GM21423 (cell line): ENCODE data around the gene SYT9.
"Not testable (repeated sequence)": the region's sequence is repeated elsewhere in the genome, so short reads cannot be mapped to it uniquely, and the experiment has no call there.

Experiments used
- ATAC-seq: cut with Tn5 transposase; IDR thresholded peaks from one replicate; pipeline ENCODE4 v1.9.1; 2021; ENCODE audit warnings: mild to moderate bottlenecking, moderate library complexity; ENCODE audit not compliant: unreplicated experiment

Gene SYT9

DNA sequence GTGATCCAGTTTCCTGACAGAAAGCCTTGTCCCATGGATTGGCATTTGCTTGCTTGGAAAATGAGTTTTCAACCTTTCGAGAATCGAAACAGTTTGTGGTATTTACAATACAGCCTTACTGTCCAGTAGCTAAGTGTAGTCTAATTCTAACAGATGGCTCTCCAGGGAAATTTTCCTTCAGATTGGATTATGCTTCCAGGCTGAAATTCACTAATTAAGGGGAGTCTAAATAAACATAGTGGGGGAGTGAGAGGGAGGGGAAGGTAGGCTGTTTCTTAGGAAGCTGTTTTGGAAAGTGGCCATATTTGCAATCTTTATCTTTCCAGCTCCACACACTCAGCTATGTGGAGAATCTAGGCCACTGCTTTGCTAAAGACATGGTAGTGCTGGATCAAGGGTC is 81.3 kb downstream of the SYT9 start:
- no peak for ATAC-seq

DNA sequence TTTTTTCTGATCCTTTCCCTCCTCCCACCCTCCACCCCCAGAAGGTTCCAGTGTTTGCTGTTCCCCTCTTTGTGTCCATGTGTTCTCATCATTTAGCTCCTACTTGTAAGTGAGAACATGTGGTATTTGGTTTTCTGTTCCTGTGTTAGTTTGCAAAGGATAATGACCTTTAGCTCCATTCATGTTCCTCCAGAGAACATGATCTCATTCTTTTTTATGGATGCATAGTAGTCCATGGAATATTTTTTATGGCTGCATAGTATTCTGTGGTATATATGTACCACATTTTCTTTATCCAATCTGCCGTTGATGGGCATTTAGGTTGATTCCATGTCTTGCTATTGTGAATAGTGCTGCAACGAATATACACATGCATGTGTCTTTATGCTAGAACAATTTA is 83.7 kb downstream of the SYT9 start:
- not testable (repeated sequence) for ATAC-seq

DNA sequence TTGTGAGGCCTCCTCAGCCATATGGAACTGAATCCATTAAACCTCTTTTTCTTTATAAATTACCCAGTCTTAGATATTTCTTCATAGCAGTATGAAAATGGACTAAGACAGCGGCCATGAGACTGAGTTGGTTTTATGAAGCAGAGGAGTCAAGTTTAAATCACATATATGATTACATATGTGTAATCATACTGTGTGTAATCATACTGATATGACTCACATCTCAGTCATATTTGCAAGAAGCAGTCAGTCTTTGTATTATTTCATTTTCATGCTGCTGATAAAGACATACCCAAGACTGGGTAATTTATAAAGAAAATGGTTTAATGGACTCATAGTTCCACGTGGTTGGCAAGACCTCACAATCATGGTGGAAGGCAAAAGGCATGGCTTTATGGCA is 89.8 kb downstream of the SYT9 start:
- no peak for ATAC-seq

DNA sequence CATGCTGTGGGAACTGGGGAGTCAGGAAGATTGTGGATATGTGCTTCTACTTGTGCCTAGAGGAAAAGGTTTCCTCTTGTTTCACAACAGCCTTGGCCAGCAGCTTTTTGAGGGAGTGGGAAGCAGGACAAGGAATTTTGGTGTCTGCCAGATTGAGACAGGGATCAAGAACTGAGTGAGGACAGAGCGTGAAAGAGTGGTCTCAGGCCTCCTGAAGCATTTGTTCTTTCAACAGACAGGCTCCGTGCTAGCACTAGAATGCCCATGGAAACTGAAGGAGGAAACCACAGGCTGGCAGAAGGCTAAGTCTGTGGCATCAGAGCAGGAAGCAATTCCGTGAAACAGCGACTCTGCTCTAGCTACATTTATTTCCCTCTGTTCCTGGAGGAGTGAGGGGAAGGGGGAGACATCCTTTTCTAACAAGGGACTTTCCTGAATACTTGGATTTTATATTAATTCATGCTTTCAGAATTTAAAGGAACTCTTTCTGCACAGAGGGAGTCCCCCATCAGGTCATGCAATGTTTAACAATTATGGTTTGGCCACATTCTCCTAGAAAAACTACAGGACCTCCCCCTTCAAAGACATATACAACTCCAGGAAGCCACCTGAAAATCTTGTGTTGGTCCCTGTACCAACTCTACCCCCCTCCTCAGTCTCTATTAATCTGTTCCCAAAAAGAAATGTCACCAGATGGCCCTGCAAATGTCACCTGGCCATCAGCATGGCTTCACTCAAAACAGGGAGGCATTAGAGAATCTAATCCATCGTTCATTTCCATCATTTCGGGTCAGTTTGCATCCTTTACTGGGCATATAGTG is 96.1 kb downstream of the SYT9 start:
- ATAC-seq, result no peak

DNA sequence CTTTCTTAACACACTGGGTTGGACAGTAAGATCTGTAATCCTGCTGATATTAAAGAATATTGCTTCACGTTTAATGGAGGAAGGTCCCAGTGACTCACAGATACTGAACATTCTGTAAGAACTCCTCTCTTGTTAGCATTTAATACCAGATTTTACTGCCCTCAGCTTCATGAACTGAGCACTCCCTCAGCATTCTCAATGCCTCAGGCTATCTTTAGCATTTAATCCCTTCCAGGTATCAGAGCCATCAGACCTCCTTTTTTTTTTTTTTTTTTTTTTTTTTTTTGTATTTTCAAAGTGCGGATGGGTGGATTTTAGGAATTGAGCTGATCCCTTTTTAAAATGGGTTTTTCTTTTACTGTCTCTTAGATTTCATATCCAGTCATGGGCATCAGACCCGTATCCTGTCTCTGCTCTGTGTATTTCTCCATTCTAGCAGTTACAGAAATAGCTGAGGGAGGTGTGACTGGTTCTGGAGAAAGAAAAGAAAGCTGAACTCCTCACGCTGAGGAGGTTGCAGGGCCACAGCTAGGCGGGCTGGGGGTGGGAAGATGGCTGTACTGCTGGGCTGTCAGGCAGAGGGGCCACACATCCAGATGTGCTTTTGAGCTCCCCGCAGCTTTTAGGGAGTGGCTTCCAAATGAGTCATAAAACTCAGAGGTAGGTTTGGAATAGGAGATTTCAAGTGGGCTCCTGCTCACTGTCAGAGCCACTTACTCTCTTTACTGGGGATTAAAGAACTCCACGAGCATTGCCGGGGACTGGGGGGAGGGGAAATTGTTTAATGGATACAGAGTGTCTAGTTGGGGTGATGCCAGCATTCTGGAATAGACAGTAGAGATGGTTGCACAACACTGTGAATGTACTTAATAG is 97.0 kb downstream of the SYT9 start:
- ATAC-seq, result no peak

DNA sequence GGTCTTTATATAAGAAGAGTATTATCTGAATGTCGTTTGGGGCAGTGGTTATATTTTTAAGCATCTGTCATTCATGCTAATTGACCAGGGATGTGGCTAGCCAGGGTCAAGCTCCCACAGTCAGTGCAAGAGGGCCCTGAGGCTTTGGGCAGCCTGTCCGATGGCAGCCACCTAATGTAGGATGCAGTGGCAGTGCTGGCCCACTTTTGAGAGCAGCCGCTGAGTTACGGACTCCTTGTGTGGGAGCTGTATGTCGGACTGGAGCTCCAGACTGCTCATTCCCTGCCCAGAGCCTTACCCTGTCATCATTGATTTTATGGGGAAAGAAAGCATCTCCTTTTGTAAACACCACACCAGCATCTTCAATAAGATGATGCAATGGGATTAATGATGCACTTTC is 99.5 kb downstream of the SYT9 start:
- ATAC-seq, result no peak

DNA sequence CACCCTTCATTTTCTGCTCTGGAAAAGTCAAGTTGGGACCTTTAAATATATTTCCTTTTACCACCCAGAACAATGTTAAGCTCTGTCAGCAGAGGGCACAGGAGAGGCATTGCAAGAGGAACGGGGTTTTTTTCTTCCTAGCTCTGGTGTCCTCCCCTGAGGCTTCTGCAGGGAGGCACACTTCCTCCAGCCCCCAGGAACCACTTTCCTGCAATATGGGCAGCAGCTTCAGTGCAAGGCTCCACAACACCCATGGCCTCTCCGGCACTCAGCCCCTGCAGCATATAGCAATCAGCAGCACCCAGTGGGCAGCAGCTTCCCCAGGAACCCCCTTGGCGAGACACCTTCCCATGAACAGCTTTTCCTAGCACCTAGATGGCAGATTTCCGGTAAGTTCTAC is 101.4 kb downstream of the SYT9 start:
- no peak for ATAC-seq

DNA sequence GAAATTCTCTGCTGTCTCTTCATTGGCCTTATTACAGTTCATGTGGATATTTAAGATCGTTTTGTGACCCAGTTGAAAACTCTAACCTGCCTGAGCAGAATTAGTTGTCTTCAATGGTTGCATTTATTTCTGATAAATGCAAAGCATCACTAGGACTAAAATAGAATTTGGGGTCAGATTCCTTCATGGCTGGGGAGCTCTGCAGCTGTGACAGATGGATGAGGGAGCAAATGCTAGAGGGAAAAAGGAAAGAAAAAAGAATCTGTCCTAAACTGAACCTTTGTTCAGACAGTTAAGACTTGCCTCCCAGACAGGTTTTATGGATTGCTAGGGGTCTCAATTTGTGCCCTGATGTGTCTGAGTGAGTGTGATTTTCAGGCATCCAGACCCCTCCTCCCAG is 113.0 kb downstream of the SYT9 start:
- no peak for ATAC-seq

DNA sequence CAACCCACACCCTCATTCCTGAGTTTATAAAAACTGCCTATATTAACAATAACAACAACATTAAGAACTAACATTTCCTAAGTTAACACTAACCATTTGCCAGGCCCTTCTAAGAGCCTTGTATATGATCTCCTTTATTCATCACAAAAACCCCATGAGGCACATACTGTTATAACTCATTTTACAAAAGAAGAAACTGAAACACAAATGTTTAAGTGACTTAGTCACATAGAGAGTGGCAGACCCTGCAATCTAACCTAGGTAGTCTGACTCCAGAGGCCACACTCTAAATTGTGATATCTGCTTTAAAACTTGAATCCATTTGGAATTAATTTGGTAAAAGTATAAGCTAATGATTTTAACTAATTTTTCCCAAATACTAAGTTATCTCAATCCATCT is 116.1 kb downstream of the SYT9 start:
- ATAC-seq, result no peak

DNA sequence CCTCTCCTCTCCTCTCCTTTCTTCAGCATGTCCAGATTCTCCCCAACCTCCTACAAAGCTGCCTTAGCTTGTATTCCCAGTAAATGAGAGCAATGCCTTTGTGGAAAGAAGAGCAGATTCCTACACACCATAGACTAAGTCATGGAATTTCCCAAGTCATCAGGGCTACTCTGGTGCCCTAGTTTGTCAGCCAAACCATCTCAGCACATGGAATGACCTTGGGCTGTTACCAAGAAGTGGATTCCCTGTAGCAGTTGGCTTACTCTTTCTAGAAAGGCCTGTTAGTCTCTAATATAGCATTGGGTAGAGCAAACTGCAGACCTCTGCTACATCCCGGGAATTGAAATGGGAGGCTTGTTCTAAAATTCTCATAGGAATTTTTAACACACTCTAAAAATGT is 124.7 kb downstream of the SYT9 start:
- no peak for ATAC-seq

DNA sequence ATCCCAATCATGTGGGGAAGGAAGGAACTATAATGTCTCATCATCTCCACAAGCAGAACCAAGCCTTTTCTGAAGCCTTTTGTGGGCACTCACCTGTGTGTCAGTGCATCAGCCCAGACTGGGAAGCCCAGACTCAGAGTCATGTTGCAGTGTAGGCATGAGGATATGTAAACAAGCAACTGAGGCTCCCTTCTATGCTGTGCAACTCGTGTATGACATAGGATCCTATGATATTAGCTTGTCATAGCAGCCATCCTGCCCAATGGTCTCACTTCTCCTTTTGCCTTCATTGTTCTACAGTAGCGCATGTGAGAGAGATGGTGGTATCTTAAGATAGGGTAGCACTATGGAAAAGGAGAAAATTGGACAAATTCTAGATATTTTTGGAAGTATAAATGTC is 130.2 kb downstream of the SYT9 start:
- ATAC-seq, result no peak

DNA sequence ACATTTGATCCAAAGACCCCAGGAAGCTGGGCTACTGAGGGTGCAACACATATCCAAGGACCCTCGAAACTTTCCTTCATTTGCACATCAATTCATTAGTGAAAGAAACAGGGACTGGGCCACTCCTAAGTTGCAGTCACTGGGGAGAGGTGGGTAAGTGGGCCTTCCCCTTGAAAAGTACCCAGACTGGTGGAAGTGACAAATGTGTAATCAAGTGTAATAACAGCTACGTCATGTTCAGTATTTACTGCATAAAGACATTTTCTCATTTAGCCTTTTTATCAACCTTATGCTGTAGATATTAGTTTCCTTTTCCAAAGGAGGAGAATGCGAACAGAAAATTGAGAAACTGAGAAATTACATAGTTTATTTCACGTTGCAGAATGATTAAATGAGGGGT is 131.7 kb downstream of the SYT9 start:
- ATAC-seq, result no peak

DNA sequence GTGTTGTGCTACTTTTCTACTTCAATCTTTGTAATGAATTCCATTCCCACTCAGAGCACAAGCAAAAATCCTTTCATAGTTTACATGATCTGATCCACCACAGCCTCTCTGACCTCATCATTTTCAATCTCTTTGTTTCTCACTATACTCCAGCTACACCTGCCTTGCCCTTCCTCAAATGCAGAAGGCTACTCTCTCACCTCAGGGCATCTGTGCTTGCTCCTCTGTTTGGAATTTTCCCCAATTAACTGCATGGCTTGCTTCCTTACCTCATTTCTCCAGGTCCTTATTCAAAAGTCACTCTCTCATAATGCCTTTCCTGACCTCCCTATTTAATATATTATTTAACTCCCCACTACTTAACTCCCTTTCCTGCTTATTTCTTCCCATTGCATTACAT is 133.0 kb downstream of the SYT9 start:
- no peak for ATAC-seq

DNA sequence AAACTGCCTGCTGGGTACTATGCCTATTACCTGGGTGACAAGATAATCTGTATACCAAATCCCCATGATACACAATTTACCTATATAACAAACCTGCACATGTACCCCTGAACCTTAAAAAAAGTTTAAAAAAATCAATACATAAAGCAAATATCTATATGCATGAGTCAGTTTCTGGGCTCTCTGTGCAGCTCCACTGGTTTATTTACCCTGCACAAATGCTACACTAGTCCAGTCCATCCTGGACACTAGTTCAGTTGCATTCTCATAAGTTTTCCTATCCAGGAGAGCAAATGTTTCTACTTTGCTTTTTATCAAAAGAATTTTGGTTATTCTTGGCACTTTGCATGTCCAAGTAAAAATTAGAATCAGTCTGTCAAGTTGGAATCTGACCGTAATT is 133.8 kb downstream of the SYT9 start:
- ATAC-seq, result no peak

DNA sequence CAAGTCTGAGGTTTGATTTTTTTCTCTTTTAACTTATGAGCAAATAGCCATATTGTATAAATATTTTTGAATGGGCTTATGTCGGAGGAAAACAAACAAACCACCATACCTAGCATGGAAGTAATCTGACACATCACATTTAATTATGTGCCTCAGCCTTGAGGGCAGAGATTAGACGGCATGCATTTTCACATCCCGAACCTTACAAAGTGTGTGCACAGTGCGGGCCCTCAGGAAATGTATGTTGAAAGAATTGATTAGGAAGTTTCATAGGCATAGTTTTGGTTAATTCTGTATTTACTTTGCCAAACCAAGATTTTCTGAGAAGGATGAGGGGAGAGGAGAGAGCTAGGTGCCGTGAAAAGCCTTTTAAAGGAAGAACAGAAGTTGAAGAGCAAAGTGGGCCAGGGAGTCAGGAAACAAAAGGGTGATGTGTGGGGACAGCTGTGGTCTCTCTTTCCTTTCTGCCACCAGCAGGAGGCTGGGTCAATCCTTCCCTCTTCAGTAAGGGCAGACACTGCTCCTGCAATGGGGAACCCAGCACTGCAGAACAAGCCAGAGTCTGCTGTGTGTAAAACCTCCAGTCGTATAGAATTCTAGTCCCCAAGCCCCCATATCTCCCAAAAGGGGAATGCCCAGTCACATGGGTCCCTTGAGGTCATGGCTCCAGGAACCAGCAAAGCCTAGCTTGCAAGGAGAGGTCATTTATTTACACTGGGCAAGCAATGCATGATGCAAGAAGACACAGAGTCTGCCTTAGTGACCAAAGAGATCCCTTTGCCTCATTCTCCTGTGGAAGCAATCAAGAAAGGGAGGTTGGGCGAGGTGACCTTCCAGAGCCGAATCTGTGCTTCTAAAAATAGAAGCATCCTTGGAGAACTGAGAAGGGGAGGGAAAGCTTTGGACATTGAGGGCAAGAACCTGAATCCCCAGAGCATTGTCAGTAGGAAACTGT is 162.5 kb downstream of the SYT9 start:
- no peak for ATAC-seq

DNA sequence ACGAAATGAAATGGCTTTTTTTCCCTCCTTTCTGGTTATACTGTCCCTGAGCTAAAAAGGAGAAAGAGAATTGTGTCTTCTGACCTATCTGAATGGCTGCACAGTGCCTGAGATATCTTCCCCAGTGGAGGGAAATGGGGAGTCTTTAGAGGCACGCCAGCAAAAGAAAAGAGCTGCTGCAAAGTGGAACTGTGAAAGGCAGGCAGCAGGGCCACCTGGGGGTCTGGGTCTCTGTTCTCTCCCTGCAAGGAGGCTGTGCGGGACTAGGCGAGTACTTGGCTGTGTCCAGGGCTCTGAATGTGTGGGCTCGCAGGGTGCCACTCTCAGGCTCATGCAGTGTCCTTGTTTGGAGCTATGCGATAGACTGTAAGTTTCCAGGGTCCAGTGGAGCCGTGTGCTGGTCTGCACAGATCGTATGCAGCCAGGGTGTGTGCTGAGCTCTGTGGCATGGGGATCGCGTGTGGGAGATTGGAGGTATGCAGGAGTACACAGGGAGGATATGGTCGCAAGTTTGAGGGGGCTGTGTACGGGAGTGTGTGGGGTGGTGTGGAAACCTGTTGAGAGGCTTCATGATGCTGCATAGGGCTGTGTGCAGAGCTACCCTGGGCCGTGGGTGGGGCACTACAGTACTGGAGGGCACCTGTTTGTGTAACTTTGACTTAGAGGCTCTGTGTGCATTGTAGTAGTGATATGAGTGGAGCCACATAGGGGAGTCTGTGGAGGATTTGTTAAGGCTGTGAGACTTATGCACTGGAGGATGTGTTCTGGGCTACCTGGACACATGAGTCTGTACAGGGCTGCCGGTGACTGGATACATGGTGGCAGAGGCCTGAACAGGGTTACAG is 163.5 kb downstream of the SYT9 start:
- ATAC-seq, result no peak

DNA sequence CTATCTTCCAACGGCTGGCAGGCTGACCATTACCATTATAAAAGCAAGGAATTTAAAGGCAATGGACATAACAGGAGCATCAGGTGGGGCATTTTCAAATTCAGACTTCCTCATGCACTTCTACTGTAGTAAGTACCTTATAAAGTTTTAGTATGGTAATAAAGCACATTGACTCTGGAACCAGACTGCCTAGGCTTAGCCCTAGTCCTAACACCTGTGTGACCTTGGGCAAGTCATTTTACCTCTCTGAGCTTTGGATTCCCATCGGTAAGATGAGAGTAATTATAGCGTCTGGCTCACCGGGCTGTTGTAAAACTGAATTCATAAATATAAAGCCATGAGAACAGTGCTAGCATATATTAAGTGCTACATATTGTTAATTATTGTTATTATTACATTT is 164.4 kb downstream of the SYT9 start:
- ATAC-seq, result no peak

DNA sequence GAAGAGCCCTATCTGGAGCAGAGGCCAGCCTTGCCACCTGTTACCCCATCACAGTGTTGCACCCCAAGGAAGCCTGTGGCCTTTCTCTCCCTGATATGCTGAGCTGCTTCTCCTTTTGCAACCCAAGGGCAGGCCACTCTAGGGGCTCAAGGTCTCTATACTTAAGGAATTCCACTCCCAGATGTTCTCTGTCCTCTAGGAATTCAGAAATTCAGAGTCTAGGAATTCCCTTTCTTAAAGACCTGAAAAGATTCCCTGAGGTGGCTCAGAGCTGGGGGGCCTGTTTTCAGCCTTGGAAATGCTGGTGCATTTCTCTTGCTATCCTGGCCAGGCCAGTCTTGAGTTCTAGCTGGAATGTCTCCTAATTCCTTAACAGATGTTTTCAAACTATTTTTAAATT is 165.6 kb downstream of the SYT9 start:
- ATAC-seq, result no peak

DNA sequence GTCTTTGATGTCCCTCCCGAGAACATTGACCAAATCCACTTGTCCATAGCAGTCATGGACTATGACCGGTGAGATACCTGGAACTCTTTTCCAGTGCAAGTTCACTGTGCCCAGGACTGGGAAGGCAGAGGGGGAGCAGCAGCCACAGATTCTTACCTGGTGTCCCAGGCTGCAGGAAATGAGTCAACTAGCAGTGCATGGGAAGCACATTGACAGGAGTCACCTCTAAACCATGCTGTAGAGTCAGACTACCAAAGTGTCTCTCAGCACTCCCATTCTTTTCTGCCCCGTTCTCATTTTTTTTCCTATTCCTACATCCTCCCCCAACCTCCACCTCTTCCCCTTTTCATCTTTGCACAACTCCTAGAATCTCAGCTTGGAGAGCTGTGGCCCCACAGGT is 166.4 kb downstream of the SYT9 start:
- no peak for ATAC-seq

DNA sequence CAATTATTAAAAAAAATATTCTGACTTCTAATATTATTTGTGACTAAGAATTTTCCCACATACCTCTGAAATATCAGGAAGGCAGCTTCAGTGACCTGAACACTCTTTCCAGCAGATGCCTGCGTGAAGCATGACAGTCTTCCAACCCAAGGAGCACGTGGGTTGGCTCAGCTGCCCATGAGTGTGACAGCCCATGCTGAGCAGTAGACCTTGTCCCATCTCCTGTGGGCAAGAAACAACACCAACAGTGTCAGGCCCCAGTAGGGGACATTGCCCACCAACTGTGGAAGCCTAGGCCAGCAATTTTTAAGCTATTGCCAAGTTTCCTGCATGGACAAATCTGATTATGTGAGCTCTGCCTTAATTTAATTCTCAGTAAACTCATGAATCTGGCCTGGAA is 167.2 kb downstream of the SYT9 start:
- ATAC-seq, result no peak
